GM12892 (cell line): Measurements from ENCODE around the gene PIK3C2B.

Experiments used
- POLR2A ChIP-seq: IDR thresholded peaks from 2 replicates; pipeline ENCODE4 v1.6.1; 2011; ENCODE audit warnings: low read depth, low read length, control low read depth
- POLR2AphosphoS5 ChIP-seq: IDR thresholded peaks from 2 replicates; pipeline ENCODE4 v1.6.1; 2011; ENCODE audit warnings: low read depth, low read length, control low read depth

DNA sequence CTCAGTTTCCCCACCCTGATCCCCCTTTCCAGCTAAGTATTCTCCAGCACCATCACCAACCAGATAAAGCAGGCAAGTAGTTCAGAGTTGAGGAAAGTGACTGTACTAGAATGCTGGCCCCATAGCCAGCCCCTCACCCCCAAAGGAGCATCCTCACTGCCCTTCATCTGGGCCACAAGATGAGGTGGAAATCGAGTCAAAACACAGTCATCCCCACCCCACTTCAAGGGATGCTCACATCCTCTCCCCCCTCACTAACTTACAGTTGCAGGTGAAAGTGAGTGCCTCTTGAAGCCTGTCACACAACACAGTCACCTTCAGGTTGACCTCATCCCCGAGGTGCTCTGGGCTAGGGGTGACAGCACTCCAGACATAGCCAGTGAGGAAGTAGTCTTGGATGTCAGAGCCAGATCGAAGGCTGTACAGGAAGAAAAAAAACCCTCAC is 30.4 kb downstream of the PIK3C2B start:
- TF ChIP-seq POLR2A = no peak
- TF ChIP-seq POLR2AphosphoS5 = no peak
